HG02885 (cell line): ENCODE data around the gene REEP2.

ENCODE experiments used
- ATAC-seq: cut with Tn5 transposase; IDR thresholded peaks from one replicate; pipeline ENCODE4 v1.9.1; 2021; ENCODE audit warnings: mild to moderate bottlenecking; ENCODE audit not compliant: unreplicated experiment, poor library complexity

Gene REEP2

DNA sequence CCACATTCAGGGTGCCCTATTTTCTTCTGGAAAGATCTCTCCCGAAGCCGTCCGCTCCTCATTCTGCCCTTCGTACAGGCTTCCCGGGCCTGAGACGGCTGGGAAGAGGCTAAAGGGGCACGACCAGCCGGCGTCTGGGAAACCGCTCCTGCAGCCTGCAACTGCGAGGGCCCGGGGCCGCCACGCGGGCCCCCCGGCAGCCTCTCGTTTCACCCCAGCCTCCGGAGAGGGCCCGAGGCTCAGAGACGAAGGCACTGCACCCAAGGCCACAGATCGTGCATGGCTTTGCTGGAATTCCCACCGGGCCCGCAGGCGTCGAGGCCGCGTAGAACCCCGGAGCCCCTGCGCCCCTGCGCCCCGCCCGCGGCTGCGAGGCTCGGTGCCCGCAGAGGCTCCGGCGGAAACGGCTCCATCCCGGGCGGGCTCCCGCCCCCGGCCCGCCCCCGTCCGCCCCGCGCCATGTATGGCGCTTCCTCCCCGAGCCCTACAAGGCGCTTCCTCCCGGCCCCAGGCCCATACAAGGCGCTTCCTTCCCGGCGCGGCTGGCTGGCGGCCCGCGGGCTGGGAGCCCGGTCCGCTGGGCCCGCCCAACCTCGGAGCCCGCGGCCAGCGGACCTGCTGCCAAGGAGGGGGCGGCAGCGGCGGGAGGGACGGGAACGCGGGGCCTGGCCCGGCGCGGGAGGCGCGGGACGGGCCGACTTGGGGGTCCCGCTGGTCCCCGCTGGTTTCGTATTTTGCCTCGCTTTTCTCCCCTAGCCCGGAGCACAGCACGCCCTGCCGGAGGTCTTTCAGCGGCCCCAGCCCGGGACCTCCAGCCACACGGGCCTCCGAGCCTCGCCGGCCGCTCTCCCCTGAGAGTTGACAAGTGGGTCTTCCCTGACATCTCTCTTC lies 53.1 kb downstream of the REEP2 start:
- peak; percentile 99 for ATAC-seq

DNA sequence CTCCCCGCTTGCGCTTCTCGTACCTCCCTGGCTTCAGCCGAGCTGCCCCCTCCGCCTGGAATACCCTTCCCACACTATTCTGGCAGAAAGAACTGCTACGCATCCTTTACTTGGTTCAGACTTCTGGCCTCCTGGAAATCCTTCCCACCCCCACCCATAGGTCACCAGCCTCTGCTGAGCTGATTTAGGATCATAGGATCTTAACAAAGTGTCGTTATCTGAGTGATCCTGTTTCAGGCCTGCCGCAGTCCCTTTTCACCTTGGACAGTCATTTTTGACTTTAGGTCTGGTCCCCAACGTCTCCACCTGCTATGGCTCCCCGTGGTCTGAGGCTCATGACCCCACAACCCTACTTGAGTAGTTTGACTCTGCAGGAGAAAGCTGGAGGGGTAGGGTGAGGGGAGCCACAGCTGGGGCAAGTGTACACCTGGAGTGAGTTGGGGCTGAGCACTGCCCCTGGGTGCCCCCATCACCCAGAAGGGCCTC lies 53.7 kb downstream of the REEP2 start:
- no peak for ATAC-seq

DNA sequence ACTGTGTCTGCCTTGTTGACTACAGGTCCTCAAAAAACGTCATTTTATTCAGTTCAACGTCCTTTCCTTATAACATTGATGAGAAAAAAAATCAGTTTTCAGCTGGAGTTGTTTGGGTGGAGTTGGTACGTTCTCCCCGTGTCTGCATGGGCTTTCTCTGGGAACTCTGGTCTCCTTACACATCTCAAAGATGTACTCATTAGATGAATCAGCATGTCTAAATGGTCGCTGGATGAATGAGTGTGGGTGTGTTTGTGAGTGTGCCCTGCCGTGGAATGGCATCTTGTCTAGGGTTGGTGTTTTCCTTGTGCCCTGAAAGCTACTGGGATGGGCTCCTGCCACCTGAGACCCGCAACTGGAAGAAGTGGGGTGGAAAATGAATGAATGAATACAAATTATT lies 56.5 kb downstream of the REEP2 start:
- ATAC-seq, result no peak
